Left lung (tissue), 10 donors: Measurements from ENCODE around the gene RASD1. TPM values are rescaled to one million over a fixed set of nuclear protein-coding genes. Genes with fewer than 3 reads are reported as not detected.

ENCODE experiments used
- ATAC-seq: fragments of 200-7000 bp; cut with Tn5 transposase; one replicate; pipeline ENCODE4 v1.9.1; 2020; ENCODE audit warnings: moderate library complexity
- DNase-seq, 4 donors: peaks; one replicate each; pipeline ENCODE4 v3.0.0-alpha.2; 2013 to 2020
- H3K27ac ChIP-seq, 2 donors: fragments of 200-600 bp; sonication (generic) in 1 of 2; one replicate each; pipeline versions ENCODE4 v1.5.0 to v1.8.0; 2020 to 2021
- H3K27me3 ChIP-seq, 2 donors: fragments of 200-600 bp; sonication (generic) in 1 of 2; one replicate each; pipeline versions ENCODE4 v1.5.0 to v1.8.0; 2020 to 2021
- H3K36me3 ChIP-seq, 2 donors: fragments of 200-600 bp; sonication (generic) in 1 of 2; one replicate each; pipeline versions ENCODE4 v1.5.0 to v1.8.0; 2020 to 2021
- H3K4me1 ChIP-seq, 2 donors: fragments of 200-600 bp; one replicate each; pipeline ENCODE4 v1.8.0; 2021
- H3K4me3 ChIP-seq, 2 donors: fragments of 200-600 bp; sonication (generic) in 1 of 2; one replicate each; pipeline versions ENCODE4 v1.5.0 to v1.8.0; 2020 to 2021; ENCODE audit warnings: mild to moderate bottlenecking in 1 of 2
- H3K9me3 ChIP-seq, 2 donors: fragments of 200-600 bp; sonication (generic) in 1 of 2; one replicate each; pipeline versions ENCODE4 v1.5.0 to v1.8.0; 2020 to 2021
- CTCF ChIP-seq, 2 donors: fragments of 200-600 bp; sonication (generic) in 1 of 2; IDR thresholded peaks; one replicate each; pipeline versions ENCODE4 v1.5.0 to v1.8.0; 2021; ENCODE audit warnings: antibody characterized with exemption in 2 of 2
- intact Hi-C, 2 donors: fragments of 100-400 bp; cut with DNase I; formaldehyde crosslinking; loops; one replicate each; pipeline versions ENCODE4 v1.11.2 to v1.14.2; 2022
- polyA plus RNA-seq, 6 donors: library from polyadenylated mRNA; unstranded; fragments of 120-200 nt; gene quantifications; one replicate each; pipeline ENCODE4 v1.2.1, GENCODE V29; 2013; ENCODE audit not compliant: insufficient read length in 6 of 6
- total RNA-seq, 2 donors: library from RNA; stranded (reverse); fragmentation: NEBNext Ultra II Directional; extraction: Animal tissue kit (Norgen Biotek cat#: 25700); gene quantifications; one replicate each; pipeline ENCODE4 v1.2.1, GENCODE V29; 2021
- donor health status: DM: no; HTN: yes; CAD: no.
- donor health status: DM: no; HTN: no; CAD: no.

RASD1 gene
- total and polyA plus RNA-seq, 8 donors: 1.4 to 14.2 (median 2.7) TPM

- intact Hi-C loops: no loop called here
- Histone ChIP-seq H3K27ac (no peak overlapping the region), H3K4me1 (no peaks in the 10 kb centered on the region), H3K36me3 (peaks cover 0 to 11% of the 10 kb centered on the region in 2 donors), H3K9me3 (no peaks in the 10 kb centered on the region), H3K4me3 (no peak overlapping the region), H3K27me3 (no peaks in the 10 kb centered on the region)
- peak in 1 of 4 donors; percentile 61 for DNase-seq
- ATAC-seq: no peak
- TF ChIP-seq CTCF (IDR thresholded peaks at IDR 0.05): no peak
Measured at GRCh38 chr17:17516941-17517720, 20.9 kb upstream of the RASD1 start.

GRCh38 chr17:17515934-17516930 is 20.0 kb upstream of the RASD1 start:
- H3K9me3 ChIP-seq: no peaks in the 10 kb centered on the region
- intact Hi-C loops: no loop called here
- no peak overlapping the region for H3K27ac ChIP-seq
- no peak for TF ChIP-seq CTCF (IDR thresholded peaks at IDR 0.05)
- H3K27me3 ChIP-seq: no peaks in the 10 kb centered on the region
- H3K4me1 ChIP-seq: no peaks in the 10 kb centered on the region
- no peak overlapping the region for H3K4me3 ChIP-seq
- ATAC-seq (no peak), DNase-seq (peak in 1 of 4 donors; percentile 59)
- H3K36me3 ChIP-seq: peaks cover 0 to 11% of the 10 kb centered on the region in 2 donors

- no peak overlapping the region for H3K27ac ChIP-seq
- H3K36me3 ChIP-seq: peaks cover 0 to 2% of the 10 kb centered on the region in 2 donors
- intact Hi-C loops: no loop called here
- ATAC-seq: no peak
- no peaks in the 10 kb centered on the region for H3K27me3 ChIP-seq
- TF ChIP-seq CTCF (IDR thresholded peaks at IDR 0.05): no peak
- H3K9me3 ChIP-seq: no peaks in the 10 kb centered on the region
- peak in 1 of 4 donors; percentile 60 for DNase-seq
- H3K4me3 ChIP-seq: no peak overlapping the region
- H3K4me1 ChIP-seq: no peaks in the 10 kb centered on the region
Measured at GRCh38 chr17:17514993-17515933, 19.1 kb upstream of the RASD1 start.

GRCh38 chr17:17514361-17514992 is 18.3 kb upstream of the RASD1 start:
- Histone ChIP-seq H3K4me1 (no peaks in the 10 kb centered on the region), H3K27ac (no peak overlapping the region), H3K4me3 (no peak overlapping the region), H3K36me3 (no peaks in the 10 kb centered on the region), H3K27me3 (no peaks in the 10 kb centered on the region), H3K9me3 (no peaks in the 10 kb centered on the region)
- ATAC-seq: no peak
- no peak for TF ChIP-seq CTCF (IDR thresholded peaks at IDR 0.05)
- intact Hi-C loops: no loop called here
- peak in 1 of 4 donors; percentile 67 for DNase-seq
